SKM-1 (cell line): Measurements from ENCODE around the gene PIK3CB.
"Not testable (repeated sequence)": the region's sequence is repeated elsewhere in the genome, so short reads cannot be mapped to it uniquely, and the experiment has no call there.

Experiments
- DNase-seq: peaks from one replicate; lab custom pipeline; 2025; ENCODE audit not compliant: unreplicated experiment; lab: John Stamatoyannopoulos, UW

PIK3CB gene

GRCh38 chr3:138768125-138768524, 66.6 kb downstream of the PIK3CB start:
- no peak for DNase-seq

- DNase-seq, result no peak
Measured at GRCh38 chr3:138767498-138768104, 67.1 kb downstream of the PIK3CB start.

GRCh38 chr3:138761002-138761401, 73.7 kb downstream of the PIK3CB start:
- no peak for DNase-seq

- DNase-seq, result no peak
Measured at GRCh38 chr3:138748190-138748589, 86.5 kb downstream of the PIK3CB start.

- no peak for DNase-seq
Measured at GRCh38 chr3:138747225-138747624, 87.5 kb downstream of the PIK3CB start.

- DNase-seq, result no peak
Measured at GRCh38 chr3:138740072-138740471, 94.7 kb downstream of the PIK3CB start.

- no peak for DNase-seq
Measured at GRCh38 chr3:138732456-138732855, 102.3 kb downstream of the PIK3CB start.

- DNase-seq, result no peak
Measured at GRCh38 chr3:138726946-138727730, 107.6 kb downstream of the PIK3CB start.

GRCh38 chr3:138726042-138726441, 108.7 kb downstream of the PIK3CB start:
- DNase-seq, result not testable (repeated sequence)

GRCh38 chr3:138725116-138725515, 109.6 kb downstream of the PIK3CB start:
- no peak for DNase-seq

GRCh38 chr3:138724443-138724842, 110.3 kb downstream of the PIK3CB start:
- no peak for DNase-seq

GRCh38 chr3:138718849-138719248, 115.9 kb downstream of the PIK3CB start:
- DNase-seq, result no peak

GRCh38 chr3:138717348-138717747, 117.4 kb downstream of the PIK3CB start:
- DNase-seq, result no peak

- no peak for DNase-seq
Measured at GRCh38 chr3:138712086-138712485, 122.6 kb downstream of the PIK3CB start.

GRCh38 chr3:138705675-138706074, 129.1 kb downstream of the PIK3CB start:
- DNase-seq, result no peak

GRCh38 chr3:138696666-138697370, 137.9 kb downstream of the PIK3CB start:
- no peak for DNase-seq

- no peak for DNase-seq
Measured at GRCh38 chr3:138694287-138695007, 140.3 kb downstream of the PIK3CB start.

GRCh38 chr3:138692152-138692551, 142.6 kb downstream of the PIK3CB start:
- no peak for DNase-seq

GRCh38 chr3:138691351-138691750, 143.4 kb downstream of the PIK3CB start:
- DNase-seq, result no peak

- no peak for DNase-seq
Measured at GRCh38 chr3:138690036-138690435, 144.7 kb downstream of the PIK3CB start.

- DNase-seq, result no peak
Measured at GRCh38 chr3:138688871-138689299, 145.8 kb downstream of the PIK3CB start.
